ENCODE data around the gene EXT2.

Gene EXT2

DNA sequence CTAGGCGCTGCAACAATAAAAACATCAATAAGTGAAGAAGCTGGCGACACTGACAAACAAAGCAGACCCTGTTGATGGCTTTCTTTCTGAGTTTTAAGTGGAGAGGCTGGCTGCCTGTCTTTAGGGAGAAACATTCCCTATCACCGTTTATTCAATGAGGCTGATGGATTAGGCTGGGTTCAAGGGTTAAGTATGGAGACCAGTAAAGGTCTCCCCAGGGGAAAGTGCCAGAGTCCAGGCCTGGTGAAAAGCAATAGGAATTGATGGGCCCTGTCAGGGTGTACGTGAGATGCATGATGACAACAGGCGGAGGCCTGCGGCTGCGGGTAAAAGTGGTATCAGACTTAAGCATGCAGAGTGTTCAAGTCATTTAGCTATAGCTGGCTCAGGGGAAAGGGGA lies 111.8 kb downstream of the EXT2 start:
- no peak for DNase-seq

DNA sequence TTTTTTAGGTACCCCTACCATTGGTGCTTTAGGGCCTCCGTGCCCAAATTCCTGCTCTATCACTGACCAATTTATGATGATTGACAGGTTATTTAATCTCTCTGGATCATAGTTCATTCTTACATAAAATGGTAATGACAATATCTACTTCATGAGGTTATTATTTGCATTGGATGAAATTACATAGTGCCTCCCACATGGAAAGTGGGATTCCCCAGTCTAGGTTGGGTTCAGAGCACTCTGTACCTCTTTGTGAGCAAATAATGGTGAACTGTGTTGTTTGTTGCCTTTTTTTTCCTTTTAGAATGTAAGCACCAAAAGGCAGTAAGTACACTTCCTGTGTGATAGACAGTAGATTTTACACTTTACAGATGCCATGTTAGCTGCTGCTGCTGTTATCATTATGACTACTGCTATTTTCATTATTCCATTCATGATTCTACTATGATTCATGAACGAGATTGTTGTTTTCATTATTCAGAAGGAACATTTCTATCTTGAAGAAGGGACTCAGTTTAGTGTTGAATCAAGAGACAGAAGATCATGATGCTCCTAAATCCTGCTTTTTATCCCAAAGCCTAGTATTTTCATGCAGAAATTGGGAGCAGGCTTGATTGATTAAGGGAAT lies 113.6 kb downstream of the EXT2 start:
- peak in 1 of 5 experiments; percentile 65 for DNase-seq

DNA sequence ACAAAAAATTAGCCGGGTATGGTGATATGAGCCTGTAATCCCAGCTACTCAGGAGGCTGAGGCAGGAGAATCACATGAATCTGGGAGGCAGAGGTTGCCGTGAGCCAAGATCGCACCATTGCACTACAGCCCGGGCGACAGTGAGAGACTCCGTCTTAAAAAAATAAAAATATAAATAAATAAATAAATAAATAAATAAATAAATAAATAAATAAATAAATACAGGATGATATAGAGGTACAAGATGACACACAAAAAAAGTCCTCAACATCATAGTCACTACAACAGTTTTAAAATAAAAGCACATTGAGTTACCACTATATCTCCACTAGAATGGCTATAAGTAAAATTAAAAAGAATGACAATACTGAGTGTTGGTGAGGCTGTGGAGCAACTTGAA lies 116.7 kb downstream of the EXT2 start:
- DNase-seq: no peak

DNA sequence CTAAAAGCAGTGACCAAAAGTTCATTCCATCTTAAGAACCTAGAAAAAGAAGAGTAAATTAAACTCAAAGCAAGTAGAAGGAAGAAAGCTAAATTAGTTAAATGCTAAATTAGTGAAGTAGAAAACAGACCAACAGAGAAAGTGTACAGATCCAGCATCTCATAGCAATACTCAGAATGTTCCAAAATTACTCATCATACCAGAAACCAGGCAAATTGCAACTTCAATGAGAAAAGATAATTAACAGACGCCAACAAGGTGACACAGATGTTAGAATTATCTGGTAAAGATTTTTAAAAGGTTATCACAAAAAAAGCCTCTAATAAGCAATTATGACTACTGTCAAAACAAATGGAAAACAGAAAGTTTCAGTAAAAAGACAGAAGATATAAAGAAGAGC lies 117.7 kb downstream of the EXT2 start:
- DNase-seq: peak in 1 of 5 experiments; percentile 60

DNA sequence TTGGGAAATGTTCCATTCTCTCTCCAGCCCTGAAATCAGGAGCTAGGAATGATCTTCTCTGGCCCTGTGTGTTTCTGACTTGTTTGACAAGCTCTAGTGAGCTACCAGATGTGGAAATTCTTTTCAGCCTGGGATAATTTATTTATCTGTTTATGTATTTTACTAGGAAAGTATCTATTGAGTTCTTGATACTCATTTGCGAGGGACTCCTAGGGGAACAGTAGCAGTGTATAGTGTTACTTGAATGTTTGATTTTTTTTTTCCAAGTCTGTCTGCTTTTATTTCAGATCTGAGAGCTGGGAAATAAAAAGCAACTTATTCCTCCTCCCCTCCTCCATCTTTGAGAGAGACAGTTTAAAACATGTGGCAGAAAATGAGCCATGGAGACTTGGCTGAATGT lies 122.0 kb downstream of the EXT2 start:
- no peak for DNase-seq

DNA sequence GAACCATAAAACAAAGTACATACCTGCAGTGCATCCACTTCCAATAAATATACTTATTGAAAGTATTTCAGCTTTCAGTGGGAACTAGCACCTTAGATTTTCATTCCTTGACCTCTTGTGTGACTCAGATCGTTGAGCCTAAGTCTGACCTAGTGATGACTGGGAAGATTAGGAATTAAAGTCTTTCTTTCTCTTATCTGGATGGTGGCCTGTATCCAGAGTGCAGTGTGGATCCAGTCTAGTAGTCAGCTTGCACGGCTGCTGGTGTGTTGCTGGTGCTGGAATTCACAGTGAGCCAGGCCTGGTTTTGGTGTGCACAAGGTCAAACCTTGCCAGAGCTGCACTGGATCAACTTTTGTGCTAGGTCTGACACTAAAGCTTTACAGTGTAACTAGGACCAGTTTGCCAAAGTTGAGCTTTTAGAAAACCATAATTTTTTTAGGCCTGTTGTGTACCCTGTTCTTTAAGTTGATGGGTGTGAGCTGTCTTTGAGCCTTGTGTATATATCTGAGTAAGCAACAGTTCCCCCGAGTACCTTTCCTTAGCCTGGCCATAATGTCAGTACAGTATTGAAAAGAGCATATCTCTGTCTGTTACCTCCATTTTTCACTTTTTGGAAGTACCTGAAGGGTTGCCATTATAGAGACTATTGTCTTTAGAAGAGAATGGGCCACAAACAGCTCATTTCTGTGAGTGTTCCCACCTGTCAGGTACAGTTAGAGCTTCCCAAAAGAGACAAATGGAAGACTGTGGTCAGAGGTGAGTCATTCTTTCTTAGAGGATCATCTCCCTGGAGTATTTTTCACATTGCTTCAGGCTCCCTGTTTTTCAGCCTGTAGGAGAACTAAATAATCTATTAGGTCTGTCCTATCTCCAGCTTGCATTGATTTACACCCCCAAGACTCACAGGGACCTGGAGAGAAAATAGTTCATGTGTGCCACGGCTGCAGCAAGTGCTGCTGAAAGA lies 124.6 kb downstream of the EXT2 start:
- DNase-seq: no peak

DNA sequence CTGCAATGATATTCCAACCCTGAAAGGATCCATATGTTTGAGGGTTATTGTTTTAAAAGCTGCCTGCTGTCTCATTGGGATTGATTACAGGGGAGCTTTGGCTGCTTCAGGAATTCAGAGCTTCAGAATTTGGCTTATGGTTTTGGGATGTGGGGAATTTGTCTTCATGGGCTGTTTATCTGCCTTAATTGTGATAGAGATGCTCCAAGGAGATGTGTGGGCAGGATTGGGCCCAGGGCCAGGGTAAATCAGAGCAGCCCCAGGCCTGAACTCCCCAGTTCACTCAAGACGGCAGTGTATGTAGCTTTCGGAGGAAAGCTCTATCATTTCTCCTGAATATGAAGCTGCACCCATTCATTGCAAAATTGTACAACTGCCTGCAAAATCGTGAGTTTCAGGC lies 126.0 kb downstream of the EXT2 start:
- no peak for DNase-seq

DNA sequence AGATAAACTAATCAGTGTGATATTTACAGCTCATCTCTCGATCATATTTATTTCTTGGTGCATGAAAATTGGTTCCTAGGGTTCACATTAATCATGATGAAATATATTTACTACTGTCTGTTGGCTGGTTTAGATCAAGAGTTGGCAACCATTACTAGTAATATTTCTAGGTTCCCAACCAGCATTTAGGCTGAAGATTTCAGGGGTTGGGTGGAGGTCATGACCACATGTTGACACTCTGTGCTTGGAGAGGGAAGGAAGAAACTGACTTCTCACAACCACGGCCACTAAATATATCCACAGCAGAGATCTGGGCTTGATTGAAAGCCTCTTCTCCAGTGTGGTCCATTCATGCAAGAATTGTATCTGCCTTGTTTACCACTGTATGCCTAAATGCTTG lies 126.5 kb downstream of the EXT2 start:
- peak in 1 of 5 experiments; percentile 10 for DNase-seq

DNA sequence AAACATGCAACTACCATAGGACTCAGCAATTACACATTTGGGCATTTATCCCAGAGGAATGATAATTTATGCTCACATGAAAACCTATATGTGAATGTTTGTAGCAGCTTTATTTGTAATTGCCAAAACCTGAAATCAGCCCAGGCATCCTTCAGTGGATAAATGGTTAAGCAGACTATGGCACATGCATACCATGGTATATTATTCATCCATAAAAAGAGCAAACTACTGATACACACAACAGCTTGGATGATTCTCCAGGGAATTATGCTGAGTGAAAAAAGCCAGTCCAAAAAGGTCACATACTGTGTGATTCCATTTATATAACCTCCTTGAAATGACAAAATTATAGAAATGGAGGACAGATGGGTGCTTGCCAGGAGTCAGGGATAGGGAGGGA lies 127.8 kb downstream of the EXT2 start:
- DNase-seq: no peak

DNA sequence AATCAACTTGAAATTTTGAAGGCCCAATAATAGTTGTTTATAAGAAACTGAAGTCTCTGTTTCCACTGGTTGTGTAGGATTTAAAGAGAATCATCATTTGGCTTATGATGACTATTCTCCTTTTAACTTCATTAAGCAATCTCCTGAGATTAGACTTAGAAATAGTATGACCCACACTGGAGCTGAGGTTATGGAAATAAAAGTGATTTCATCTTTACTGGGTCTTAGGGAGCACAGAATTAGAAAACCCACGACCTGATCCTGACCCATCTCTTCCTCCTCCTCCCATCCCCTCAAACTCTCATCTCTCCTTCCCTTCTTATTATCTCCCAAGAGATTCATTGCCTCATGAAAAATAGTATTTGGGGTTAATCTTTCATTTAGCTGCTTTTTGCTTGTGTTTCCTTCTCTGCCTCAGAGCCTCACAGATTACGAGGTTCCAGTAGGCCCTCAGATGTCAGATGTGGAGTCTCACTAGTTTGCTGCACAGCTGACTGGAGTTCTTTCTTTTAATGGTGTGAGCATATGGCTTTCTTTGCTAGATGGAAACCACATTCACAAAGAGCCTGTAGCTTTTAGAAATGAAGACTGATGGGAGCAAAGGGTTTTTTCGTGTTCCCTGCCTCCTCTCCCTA lies 129.5 kb downstream of the EXT2 start:
- DNase-seq: no peak

DNA sequence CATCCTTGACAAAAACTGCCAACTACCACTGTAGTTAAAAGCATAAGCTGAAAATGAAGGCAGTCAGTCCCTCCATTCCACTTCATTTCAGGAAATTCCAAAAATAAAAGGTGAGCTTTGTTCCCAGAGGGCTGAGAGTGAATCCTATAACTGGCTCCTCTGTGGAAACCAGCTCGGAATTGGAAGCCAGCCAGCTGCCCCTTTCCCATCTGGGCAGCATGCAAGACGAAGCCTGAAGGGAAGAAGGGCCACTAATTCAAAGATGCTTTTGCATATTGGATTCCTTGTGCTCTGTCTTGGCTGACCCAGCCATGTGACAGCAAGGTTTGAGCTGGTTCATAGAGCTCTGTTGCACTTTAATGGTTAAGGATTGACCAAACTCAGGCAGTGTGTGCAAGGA lies 131.0 kb downstream of the EXT2 start:
- DNase-seq: no peak

DNA sequence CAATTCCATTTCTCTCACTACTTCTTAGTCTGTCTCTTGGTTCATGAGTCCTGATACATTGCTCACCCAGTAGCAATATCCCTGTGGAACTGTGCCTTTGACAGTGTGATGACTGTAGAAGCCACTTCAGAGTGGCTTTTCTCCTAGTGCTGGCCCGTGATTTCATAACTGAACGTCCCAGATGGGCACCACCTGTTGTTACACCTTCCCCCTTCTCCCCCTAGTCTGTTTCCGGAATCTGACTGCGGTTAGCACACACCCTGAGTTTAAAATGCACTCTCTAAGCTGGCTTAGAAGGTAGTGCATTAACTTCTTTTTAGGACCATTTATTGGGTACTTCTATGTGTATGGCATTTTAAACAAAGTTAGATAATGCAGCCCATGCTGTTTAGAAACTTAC lies 131.5 kb downstream of the EXT2 start:
- DNase-seq: no peak

DNA sequence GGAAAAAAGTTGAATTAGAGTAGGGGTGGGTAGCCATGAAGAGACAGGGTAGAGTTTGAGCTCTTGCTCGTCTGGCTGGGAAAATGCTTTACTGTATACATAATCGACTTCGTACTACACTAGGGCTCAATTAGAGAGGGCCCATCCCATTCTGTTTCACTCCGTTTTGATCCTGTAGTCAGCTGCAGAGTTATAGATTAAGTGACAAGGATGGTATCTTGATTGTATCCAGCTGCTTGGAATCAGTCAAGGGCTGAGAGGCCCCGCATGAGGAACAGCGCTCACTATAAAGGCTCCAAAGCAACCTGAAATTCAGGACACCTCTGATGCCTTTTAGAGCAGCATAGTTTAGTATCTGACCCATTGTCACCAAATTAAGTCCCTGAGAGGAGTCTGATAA lies 132.9 kb downstream of the EXT2 start:
- DNase-seq: no peak

DNA sequence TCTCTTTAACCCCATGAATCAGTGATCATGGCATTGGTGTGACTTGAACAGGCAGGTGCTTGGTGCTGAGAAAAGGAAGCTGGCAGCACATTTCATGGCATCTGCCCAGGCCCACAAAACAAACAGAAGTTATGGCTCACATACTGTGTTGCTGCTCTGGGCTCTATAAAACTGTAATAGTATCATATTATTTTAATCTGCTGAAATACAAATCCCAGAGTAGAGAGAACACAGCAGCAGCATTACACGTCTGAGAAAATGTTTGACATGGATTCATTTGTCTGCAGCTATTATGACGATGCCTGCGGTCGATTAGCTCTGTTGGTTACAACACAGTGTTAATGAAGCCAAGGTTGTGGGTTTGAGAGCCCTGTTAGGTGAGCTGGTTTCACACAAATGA lies 133.6 kb downstream of the EXT2 start:
- no peak for DNase-seq

DNA sequence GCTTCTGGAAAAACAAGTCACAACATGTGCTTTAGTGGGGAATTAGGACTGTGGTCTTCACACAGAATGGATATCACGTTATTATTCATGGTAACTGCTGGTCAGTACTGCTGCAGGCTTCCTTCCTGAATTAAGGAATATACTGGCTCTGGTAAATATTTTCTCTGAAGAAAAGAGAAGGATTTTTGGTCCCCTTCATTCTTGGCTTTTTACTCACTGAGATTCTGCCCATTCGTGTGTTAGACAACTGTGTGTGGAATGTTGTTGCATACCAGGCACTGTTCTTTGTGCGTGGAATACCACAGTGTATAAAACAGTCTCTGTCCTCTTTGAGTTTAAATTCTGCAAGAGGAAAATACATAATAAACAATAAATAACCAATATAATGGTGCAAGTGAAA lies 134.1 kb downstream of the EXT2 start:
- no peak for DNase-seq

DNA sequence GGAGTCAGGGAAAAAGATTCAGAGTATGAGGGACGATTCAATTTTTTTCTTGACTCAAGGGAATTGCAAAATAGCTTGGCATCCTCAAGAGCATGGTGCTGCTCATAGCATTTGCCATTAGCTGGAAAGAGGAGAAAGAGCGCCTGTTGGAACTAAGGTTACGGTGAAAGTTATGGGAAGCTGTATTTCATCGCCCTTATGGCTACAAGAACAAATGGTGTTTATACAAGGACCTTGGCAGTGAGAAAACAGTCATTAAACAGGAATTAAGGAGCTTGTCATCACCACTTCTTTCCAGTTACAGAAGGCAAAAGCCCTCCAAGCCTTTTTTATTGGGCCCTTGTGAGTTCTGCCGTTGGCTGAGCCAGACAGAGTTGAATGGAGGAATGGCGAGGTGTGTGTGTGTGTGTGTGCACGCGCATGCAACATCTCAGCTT lies 140.3 kb downstream of the EXT2 start:
- DNase-seq: no peak

DNA sequence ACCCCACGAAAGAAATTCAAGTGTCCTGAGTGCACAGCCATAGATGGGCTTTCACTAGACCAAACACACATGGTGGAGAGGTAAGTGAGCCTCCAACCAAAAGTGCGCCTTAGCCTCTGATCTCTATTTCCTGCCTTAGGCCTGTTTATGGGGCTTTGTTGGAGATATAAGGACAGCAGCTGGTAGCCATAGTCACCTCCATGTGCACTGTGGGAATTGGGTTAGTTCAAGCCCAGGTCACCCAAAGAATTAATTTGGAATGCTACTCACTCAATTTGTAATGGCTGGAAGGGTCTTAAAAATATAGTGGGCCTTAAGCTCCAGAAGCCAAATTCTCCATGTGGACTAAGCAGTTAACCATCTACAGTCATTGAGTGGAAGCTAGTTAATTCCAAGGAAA lies 140.8 kb downstream of the EXT2 start:
- DNase-seq: no peak

DNA sequence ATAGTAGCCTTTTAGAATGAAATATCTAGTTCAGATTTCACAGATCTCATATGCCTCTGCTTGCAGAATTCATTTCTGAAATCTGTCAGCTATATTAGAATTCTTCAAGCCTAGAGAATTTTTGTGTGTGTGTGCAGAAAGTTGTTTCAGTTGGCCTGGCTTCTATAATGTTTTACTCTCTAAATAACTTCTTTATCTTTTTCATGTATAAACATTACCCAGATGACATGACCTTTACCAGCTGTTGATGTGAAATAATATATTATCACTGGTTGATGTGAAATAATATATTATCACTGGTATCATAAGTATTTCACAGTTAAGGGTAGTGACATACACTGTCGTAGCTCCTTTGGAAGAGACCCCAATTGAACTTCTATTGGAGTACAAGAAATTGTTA lies 141.7 kb downstream of the EXT2 start:
- DNase-seq: no peak

DNA sequence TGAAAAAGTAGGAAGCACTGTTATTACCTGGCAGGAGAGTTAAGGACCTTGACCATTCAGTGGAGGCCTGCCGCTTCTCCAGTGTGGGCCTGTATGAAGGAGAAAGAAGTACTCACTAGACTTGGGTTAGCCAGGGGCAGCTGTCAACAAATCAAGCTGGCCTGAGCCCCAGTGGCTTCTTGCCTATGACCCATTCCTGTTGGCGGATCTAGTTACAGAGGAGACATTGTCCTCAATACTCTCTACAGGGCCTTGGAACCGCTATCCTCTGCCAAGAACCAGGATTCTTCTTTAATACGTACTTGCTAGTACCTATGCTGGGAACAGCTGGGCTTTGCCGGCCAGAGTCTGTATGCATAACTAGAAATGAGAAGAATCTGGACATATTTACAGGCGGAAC lies 146.4 kb downstream of the EXT2 start:
- DNase-seq: no peak

DNA sequence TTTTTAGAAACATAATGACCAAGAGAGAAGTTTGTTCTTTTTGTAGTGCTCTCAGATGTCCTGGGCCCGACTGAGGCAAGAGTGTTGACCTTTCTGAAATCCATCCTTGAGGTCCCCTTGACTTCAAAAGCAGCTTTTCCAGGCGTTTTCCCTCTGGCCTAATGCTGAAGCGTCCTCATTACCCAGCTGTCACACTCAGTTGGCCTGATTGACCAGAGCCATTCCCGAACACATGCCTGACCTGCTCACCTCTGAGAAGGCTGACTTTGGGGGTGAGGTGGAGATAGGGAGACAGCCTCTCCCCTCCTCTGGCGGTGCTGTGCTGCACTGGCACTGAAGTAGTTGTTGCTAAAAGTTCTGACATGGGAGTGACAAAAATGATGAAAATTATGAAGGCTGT lies 147.6 kb downstream of the EXT2 start:
- no peak for DNase-seq

DNA sequence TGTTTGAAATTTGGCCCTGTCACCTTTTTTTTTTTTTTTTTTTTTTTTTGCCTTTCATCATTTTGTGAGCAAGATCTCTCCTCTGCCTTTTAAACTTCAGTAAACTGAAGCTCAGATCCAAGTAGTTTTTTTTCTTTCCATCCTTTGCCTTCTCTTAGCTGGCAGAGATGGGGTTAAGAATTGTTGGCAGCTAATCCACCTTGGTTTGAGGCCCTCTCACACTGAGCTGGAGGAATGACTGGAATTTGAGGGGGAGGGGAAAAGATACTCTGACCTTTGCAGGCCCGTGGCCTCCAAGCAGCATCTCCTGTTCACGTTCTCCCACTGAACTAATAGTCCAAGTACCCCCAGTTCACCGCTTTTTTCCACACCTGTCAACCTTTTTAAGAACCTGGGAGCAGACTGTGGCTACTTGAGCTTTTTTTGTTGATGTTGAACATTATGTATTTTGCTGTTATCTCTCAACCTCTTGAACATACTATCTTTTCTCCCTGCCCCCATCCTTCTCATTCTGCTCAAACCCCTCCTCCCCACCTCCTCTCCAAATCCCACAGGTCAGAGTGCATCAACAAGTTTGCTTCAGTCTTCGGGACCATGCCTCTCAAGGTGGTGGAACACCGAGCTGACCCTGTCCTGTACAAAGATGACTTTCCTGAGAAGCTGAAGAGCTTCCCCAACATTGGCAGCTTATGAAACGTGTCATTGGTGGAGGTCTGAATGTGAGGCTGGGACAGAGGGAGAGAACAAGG lies 148.3 kb downstream of the EXT2 start:
- no peak for DNase-seq

DNA sequence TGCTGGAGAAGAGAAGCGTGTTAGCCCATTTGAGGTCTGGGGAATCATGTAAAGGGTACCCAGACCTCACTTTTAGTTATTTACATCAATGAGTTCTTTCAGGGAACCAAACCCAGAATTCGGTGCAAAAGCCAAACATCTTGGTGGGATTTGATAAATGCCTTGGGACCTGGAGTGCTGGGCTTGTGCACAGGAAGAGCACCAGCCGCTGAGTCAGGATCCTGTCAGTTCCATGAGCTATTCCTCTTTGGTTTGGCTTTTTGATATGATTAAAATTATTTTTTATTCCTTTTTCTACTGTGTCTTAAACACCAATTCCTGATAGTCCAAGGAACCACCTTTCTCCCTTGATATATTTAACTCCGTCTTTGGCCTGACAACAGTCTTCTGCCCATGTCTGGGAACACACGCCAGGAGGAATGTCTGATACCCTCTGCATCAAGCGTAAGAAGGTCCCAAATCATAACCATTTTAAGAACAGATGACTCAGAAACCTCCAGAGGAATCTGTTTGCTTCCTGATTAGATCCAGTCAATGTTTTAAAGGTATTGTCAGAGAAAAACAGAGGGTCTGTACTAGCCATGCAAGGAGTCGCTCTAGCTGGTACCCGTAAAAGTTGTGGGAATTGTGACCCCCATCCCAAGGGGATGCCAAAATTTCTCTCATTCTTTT lies 149.3 kb downstream of the EXT2 start:
- no peak for DNase-seq
